ENCODE data around the gene CADM1.

DNA sequence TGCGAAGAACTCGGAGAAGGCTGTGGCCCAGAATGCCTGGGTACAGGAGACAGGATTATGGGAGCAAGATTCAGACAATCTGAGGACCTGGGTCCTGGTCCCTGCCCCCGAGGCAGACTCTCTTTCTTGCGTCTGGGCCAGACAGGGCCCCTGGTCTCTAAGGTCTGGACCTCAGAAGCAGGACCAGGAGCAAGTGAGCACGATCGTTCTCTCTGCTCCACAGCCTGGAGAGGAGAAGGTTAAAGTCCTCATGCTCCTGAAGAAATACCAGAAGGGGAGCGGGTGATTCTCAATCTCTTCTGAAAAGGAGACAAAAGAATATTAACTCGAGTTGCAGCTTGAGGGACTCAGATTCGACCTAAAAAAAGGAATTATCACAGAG, 349.9 kb downstream of the CADM1 start:
- TF ChIP-seq, protein P1, sequence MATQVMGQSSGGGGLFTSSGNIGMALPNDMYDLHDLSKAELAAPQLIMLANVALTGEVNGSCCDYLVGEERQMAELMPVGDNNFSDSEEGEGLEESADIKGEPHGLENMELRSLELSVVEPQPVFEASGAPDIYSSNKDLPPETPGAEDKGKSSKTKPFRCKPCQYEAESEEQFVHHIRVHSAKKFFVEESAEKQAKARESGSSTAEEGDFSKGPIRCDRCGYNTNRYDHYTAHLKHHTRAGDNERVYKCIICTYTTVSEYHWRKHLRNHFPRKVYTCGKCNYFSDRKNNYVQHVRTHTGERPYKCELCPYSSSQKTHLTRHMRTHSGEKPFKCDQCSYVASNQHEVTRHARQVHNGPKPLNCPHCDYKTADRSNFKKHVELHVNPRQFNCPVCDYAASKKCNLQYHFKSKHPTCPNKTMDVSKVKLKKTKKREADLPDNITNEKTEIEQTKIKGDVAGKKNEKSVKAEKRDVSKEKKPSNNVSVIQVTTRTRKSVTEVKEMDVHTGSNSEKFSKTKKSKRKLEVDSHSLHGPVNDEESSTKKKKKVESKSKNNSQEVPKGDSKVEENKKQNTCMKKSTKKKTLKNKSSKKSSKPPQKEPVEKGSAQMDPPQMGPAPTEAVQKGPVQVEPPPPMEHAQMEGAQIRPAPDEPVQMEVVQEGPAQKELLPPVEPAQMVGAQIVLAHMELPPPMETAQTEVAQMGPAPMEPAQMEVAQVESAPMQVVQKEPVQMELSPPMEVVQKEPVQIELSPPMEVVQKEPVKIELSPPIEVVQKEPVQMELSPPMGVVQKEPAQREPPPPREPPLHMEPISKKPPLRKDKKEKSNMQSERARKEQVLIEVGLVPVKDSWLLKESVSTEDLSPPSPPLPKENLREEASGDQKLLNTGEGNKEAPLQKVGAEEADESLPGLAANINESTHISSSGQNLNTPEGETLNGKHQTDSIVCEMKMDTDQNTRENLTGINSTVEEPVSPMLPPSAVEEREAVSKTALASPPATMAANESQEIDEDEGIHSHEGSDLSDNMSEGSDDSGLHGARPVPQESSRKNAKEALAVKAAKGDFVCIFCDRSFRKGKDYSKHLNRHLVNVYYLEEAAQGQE (IDR thresholded peaks at IDR 0.05; ENCODE audit: insufficient read depth in 1 of 2, low read depth in 2 of 2, low read length in 2 of 2): no peak
- TF ChIP-seq TAF1 (IDR thresholded peaks at IDR 0.05; ENCODE audit: borderline replicate concordance, insufficient read depth, low read length) (no peak), SIN3A (IDR thresholded peaks at IDR 0.05; ENCODE audit: borderline replicate concordance, insufficient read depth, low read length) (no peak), FOXP2 (optimal IDR thresholded peaks at IDR 0.05; ENCODE audit: borderline replicate concordance, extremely low read depth, extremely low read length, insufficient read depth) (no peak)

All from PFSK-1 (cell line).